ENCODE measurements around the gene CASR. TPM values are rescaled to one million over a fixed set of nuclear protein-coding genes. Genes with fewer than 3 reads are reported as not detected.
"Not testable (repeated sequence)": the region's sequence is repeated elsewhere in the genome, so short reads cannot be mapped to it uniquely, and the experiment has no call there.

The CASR gene
- total and polyA plus RNA-seq, 2 of the 4 experiments (the other 2 are of a cell fraction) = not detected

- Histone ChIP-seq H3K9ac (ENCODE audit: low read depth, low read length) (no peak overlapping the region), H3K4me1 (ENCODE audit: control insufficient read depth, insufficient read depth, low read length) (no peaks in the 10 kb centered on the region), H3K4me3 (ENCODE audit: insufficient read depth, low read depth, low read length) (no peak overlapping the region), H4K91ac (ENCODE audit: insufficient read depth, low read depth, low read length) (no peak overlapping the region), H3K4ac (ENCODE audit: low read depth, low read length) (no peak overlapping the region), H2BK15ac (ENCODE audit: low read depth, low read length) (no peak overlapping the region), H3K14ac (replicated peaks; ENCODE audit: low read depth, low read length) (no peak overlapping the region), H3K18ac (ENCODE audit: low read depth, low read length) (no peak overlapping the region), H2BK20ac (ENCODE audit: low read depth, low read length) (no peak overlapping the region), H4K8ac (ENCODE audit: low read depth in 2 of 2, low read length in 2 of 2) (no peak overlapping the region), H3K27me3 (ENCODE audit: control insufficient read depth, insufficient read depth, low read length) (no peaks in the 10 kb centered on the region), H2AFZ (replicated peaks; ENCODE audit: low read length, poor library complexity) (no peak overlapping the region), H2BK5ac (ENCODE audit: low read depth, low read length, poor library complexity, severe bottlenecking) (no peak overlapping the region), H3K23ac (ENCODE audit: low read depth, low read length) (no peak overlapping the region), H2BK120ac (ENCODE audit: low read depth, low read length) (no peak overlapping the region), H3K4me2 (ENCODE audit: low read depth, low read length) (no peak overlapping the region), H3K9me1 (ENCODE audit: insufficient read depth, low read length) (no peaks in the 10 kb centered on the region), H3K36me3 (ENCODE audit: control insufficient read depth, insufficient read depth, low read length) (no peaks in the 10 kb centered on the region), H2AK5ac (ENCODE audit: low read depth, low read length) (no peak overlapping the region), H4K20me1 (ENCODE audit: insufficient read depth, low read length) (no peaks in the 10 kb centered on the region), H3K56ac (ENCODE audit: extremely low read depth, insufficient read depth, low read length) (no peak overlapping the region), H4K5ac (ENCODE audit: low read depth, low read length) (no peak overlapping the region), H3K27ac (ENCODE audit: insufficient read depth, low read length) (no peak overlapping the region), H3K79me1 (ENCODE audit: low read depth in 1 of 2, low read length in 2 of 2) (no peaks in the 10 kb centered on the region), H2AK9ac (replicated peaks; ENCODE audit: low read depth, low read length, poor library complexity) (no peak overlapping the region), H3K9me3 (ENCODE audit: control insufficient read depth, insufficient read depth, low read length) (peaks cover 7% of the 10 kb centered on the region)
- no TSS peak for BruUV-seq (replicated peaks)
- in situ Hi-C loops (cut with MboI; ENCODE audit: low sequenced_read_pairs) = no loop called here
- ChIA-PET CTCF (no interaction called here), POLR2A (ENCODE audit: unreplicated experiment) (no interaction called here)
- peak; percentile 14 for DNase-seq
- dilution Hi-C loops (cut with HindIII; ENCODE audit: low sequenced_read_pairs, unreplicated experiment) = no loop called here
- intact Hi-C loops (cut with micrococcal nuclease) = no loop called here
- ATAC-seq (ENCODE audit: low read depth) = no peak
- TF ChIP-seq USF2 (IDR thresholded peaks at IDR 0.05; ENCODE audit: low read depth, low read length) (no peak), RCOR1 (IDR thresholded peaks at IDR 0.05; ENCODE audit: insufficient replicate concordance, low read length) (no peak), CEBPB (IDR thresholded peaks at IDR 0.05; ENCODE audit: low read depth, low read length) (no peak), CHD1 (IDR thresholded peaks at IDR 0.05; ENCODE audit: low read depth, low read length) (no peak), POLR2A (IDR thresholded peaks at IDR 0.05; ENCODE audit: low read depth, low read length) (no peak), RAD21 (IDR thresholded peaks at IDR 0.05; ENCODE audit: low read length) (no peak)
- no CpG with 5 or more reads among the region's 2 CpGs for WGBS, 2 experiments (ENCODE audit: extremely low coverage in 2 of 2, insufficient read length in 1 of 2)
These were observed 32.0 kb upstream of the CASR start for GRCh38 chr3:122151480-122151879.

- H3K4me3 ChIP-seq (ENCODE audit: insufficient read depth, low read depth, low read length); H2AK9ac ChIP-seq (replicated peaks; ENCODE audit: low read depth, low read length, poor library complexity); H2BK20ac ChIP-seq (ENCODE audit: low read depth, low read length); H2AK5ac ChIP-seq (ENCODE audit: low read depth, low read length); H2BK5ac ChIP-seq (ENCODE audit: low read depth, low read length, poor library complexity, severe bottlenecking); ATAC-seq (ENCODE audit: low read depth); H3K56ac ChIP-seq (ENCODE audit: extremely low read depth, insufficient read depth, low read length); H3K4me2 ChIP-seq (ENCODE audit: low read depth, low read length); in situ Hi-C loops (cut with MboI; ENCODE audit: low sequenced_read_pairs); intact Hi-C loops (cut with micrococcal nuclease); dilution Hi-C loops (cut with HindIII; ENCODE audit: low sequenced_read_pairs, unreplicated experiment); CTCF ChIA-PET; POLR2A ChIA-PET (ENCODE audit: unreplicated experiment); H3K23ac ChIP-seq (ENCODE audit: low read depth, low read length); H4K20me1 ChIP-seq (ENCODE audit: insufficient read depth, low read length); H2AFZ ChIP-seq (replicated peaks; ENCODE audit: low read length, poor library complexity); H3K4ac ChIP-seq (ENCODE audit: low read depth, low read length); DNase-seq; H3K18ac ChIP-seq (ENCODE audit: low read depth, low read length); H3K9me3 ChIP-seq (ENCODE audit: control insufficient read depth, insufficient read depth, low read length); H2BK15ac ChIP-seq (ENCODE audit: low read depth, low read length); H3K4me1 ChIP-seq (ENCODE audit: control insufficient read depth, insufficient read depth, low read length); H4K5ac ChIP-seq (ENCODE audit: low read depth, low read length); H3K9me1 ChIP-seq (ENCODE audit: insufficient read depth, low read length); H3K36me3 ChIP-seq (ENCODE audit: control insufficient read depth, insufficient read depth, low read length); H3K27ac ChIP-seq (ENCODE audit: insufficient read depth, low read length); H4K91ac ChIP-seq (ENCODE audit: insufficient read depth, low read depth, low read length); H3K79me1 ChIP-seq (ENCODE audit: low read depth in 1 of 2, low read length in 2 of 2); H4K8ac ChIP-seq (ENCODE audit: low read depth in 2 of 2, low read length in 2 of 2); H3K14ac ChIP-seq (replicated peaks; ENCODE audit: low read depth, low read length); H2BK120ac ChIP-seq (ENCODE audit: low read depth, low read length); BruUV-seq (replicated peaks); H3K9ac ChIP-seq (ENCODE audit: low read depth, low read length); H3K27me3 ChIP-seq (ENCODE audit: control insufficient read depth, insufficient read depth, low read length): not testable (repeated sequence)
- no CpG with 5 or more reads among the region's 31 CpGs for whole genome bisulfite sequencing, 2 experiments (ENCODE audit: extremely low coverage in 2 of 2, insufficient read length in 1 of 2)
These were observed 18.5 kb upstream of the CASR start for GRCh38 chr3:122164983-122165382.

Data from IMR-90 (cell line).